Endodermal cell (in vitro differentiated cells): ENCODE measurements around the gene TYRP1. TPM values are rescaled to one million over a fixed set of nuclear protein-coding genes. Genes with fewer than 3 reads are reported as not detected.

Source experiments
- DNase-seq: peaks from one replicate; pipeline ENCODE4 v3.0.0-alpha.2; 2017
- H3K27ac ChIP-seq: 2 replicates; pipeline ENCODE4 v1.5.1; 2013; ENCODE audit warnings: mild to moderate bottlenecking, low read depth, low read length, moderate library complexity
- H3K27me3 ChIP-seq: 2 replicates; pipeline ENCODE4 v1.6.1; 2013; ENCODE audit warnings: mild to moderate bottlenecking, low read length, moderate library complexity; ENCODE audit not compliant: insufficient read depth, control insufficient read depth, poor library complexity, severe bottlenecking
- H3K36me3 ChIP-seq: 2 replicates; pipeline ENCODE4 v1.7.0; 2013; ENCODE audit warnings: mild to moderate bottlenecking, low read length, moderate library complexity; ENCODE audit not compliant: control insufficient read depth, insufficient read depth
- H3K4me1 ChIP-seq: one replicate; pipeline ENCODE4 v1.7.0; 2013; ENCODE audit warnings: low read length; ENCODE audit not compliant: control insufficient read depth, insufficient read depth
- H3K4me3 ChIP-seq: 2 replicates; pipeline ENCODE4 v1.5.1; 2013; ENCODE audit warnings: mild to moderate bottlenecking, low read length, moderate library complexity
- H3K9ac ChIP-seq: 2 replicates; pipeline ENCODE4 v1.6.1; 2013; ENCODE audit warnings: mild to moderate bottlenecking, low read length, moderate library complexity; ENCODE audit not compliant: poor library complexity, severe bottlenecking; ENCODE audit errors: extremely low read depth
- H3K9me3 ChIP-seq: 2 replicates; pipeline ENCODE4 v1.6.1; 2013; ENCODE audit warnings: mild to moderate bottlenecking, low read length, moderate library complexity; ENCODE audit not compliant: control insufficient read depth
- H3K27ac Mint-ChIP-seq: 2 replicates; pipeline ENCODE4 v1.8.0; 2020; ENCODE audit warnings: mixed read lengths
- H3K27me3 Mint-ChIP-seq: 2 replicates; pipeline ENCODE4 v1.8.0; 2021; ENCODE audit warnings: mild to moderate bottlenecking, mixed read lengths; ENCODE audit not compliant: insufficient read depth
- H3K36me3 Mint-ChIP-seq: 2 replicates; pipeline ENCODE4 v1.8.0; 2020; ENCODE audit warnings: low read depth, mixed read lengths
- H3K4me1 Mint-ChIP-seq: 2 replicates; pipeline ENCODE4 v1.8.0; 2020; ENCODE audit warnings: mixed read lengths
- H3K4me3 Mint-ChIP-seq: 2 replicates; pipeline ENCODE4 v1.8.0; 2020; ENCODE audit warnings: mild to moderate bottlenecking, moderate library complexity, mixed read lengths
- H3K9me3 Mint-ChIP-seq: 2 replicates; pipeline ENCODE4 v1.8.0; 2020; ENCODE audit warnings: mild to moderate bottlenecking, mixed read lengths
- CTCF ChIP-seq: fragments of 200-600 bp; sonication (generic); conservative IDR thresholded peaks from 2 replicates; pipeline ENCODE4 v1.5.0; 2021; ENCODE audit warnings: antibody characterized with exemption, mild to moderate bottlenecking
- WGBS, 2 experiments: methylation state at CpG; one replicate each; pipeline versions ENCODE4 v1.1.5 to v1.1.7; 2013; ENCODE audit warnings: missing lambda C conversion rate in 2 of 2, mixed read lengths in 1 of 2; ENCODE audit not compliant: insufficient coverage in 1 of 2, insufficient read length in 1 of 2; 5-methylcytosine and 5-hydroxymethylcytosine counted together
- total RNA-seq, 2 donors: library from RNA; stranded (reverse); fragmentation: NEBNext Ultra II Directional in 1 of 2; extraction: Animal tissue kit (Norgen Biotek cat#: 25700) in 1 of 2; gene quantifications; 2 replicates in 1 of 2; 3 replicates in 1 of 2; pipeline ENCODE4 v1.2.1, GENCODE V29; 2021

Gene TYRP1
- total RNA-seq, 2 donors from 2014 or later = 0.11 TPM; not detected in 1

GRCh38 chr9:12759761-12760160 lies 66.6 kb downstream of the TYRP1 start:
- Histone ChIP-seq H3K9me3 (no peaks in the 10 kb centered on the region), H3K36me3 (no peaks in the 10 kb centered on the region), H3K9ac (no peak overlapping the region), H3K27ac (no peak overlapping the region), H3K4me3 (no peak overlapping the region), H3K27me3 (no peaks in the 10 kb centered on the region), H3K4me1 (peaks cover 10% of the 10 kb centered on the region)
- H3K27ac Mint-ChIP-seq = no peak overlapping the region
- H3K36me3 Mint-ChIP-seq = no peaks in the 10 kb centered on the region
- no peak for DNase-seq
- peaks cover 21% of the 10 kb centered on the region for H3K4me1 Mint-ChIP-seq
- no peaks in the 10 kb centered on the region for H3K27me3 Mint-ChIP-seq
- H3K9me3 Mint-ChIP-seq = no peaks in the 10 kb centered on the region
- H3K4me3 Mint-ChIP-seq = no peak overlapping the region
- no peak for TF ChIP-seq CTCF
- 91% methylated on average over 1 of the region's 1 CpG; no CpG with 5 or more reads in 1 of the 2 experiments for WGBS, 2 experiments

Other genes starting within 250 kb of the TYRP1 start
- gene LURAP1L, start 81.6 kb downstream of the TYRP1 start, total RNA-seq = 1 to 10 TPM in 1 of 2 donors, under 1 TPM in 1; 0.24 to 1.3 TPM